EH (cell line): Measurements from ENCODE around the gene SSX4.
"Not testable (repeated sequence)": the region's sequence is repeated elsewhere in the genome, so short reads cannot be mapped to it uniquely, and the experiment has no call there.

Source experiments
- DNase-seq: peaks from one replicate; pipeline ENCODE4 v3.0.0-alpha.2; 2015; ENCODE audit warnings: low read depth

The SSX4 gene, protein sequence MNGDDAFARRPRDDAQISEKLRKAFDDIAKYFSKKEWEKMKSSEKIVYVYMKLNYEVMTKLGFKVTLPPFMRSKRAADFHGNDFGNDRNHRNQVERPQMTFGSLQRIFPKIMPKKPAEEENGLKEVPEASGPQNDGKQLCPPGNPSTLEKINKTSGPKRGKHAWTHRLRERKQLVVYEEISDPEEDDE

DNA sequence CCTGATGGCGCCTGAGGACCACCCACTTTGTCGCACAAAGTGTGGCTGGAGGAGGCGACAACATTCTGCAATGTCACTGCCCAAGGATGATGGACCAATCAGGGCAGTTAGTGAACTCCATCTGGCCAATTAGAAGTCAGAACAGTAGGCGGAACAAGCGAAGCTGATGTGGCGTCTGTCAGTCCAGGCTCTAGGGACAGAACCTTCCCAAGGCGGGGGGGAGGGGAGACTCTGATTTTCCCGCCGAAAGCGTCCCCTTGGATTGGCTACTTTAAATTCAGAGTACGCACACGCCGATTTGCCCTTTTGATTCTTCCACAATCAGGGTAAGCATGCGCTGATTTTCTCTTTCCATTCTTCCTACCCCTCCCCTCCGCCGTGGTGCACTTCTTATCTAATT, at the start of gene SSX4:
TSS of gene SSX4 (plus strand) at position 301 of the 400 bp plus-strand sequence. CDS start 515 bp downstream, outside the sequence.
- not testable (repeated sequence) for DNase-seq

DNA sequence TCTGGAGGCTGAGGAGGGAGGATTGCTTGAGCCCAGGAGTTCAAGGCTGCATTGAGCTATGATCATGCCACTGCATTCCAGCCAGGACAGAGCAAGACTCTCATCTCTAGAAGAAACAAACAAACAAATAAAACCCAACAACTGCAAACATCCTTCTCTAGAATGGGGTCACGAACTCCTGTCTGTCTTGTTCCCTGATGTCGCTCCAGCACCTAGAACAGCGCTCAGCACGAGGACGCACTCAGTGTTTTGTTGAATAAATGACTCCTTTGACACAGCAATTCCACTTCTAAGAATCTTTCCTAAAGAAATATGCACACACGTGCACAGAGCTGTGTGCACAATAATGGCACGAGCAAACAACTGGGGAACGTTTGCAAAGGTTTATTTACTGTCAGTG, 37.3 kb upstream of the SSX4 start:
- DNase-seq = not testable (repeated sequence)

DNA sequence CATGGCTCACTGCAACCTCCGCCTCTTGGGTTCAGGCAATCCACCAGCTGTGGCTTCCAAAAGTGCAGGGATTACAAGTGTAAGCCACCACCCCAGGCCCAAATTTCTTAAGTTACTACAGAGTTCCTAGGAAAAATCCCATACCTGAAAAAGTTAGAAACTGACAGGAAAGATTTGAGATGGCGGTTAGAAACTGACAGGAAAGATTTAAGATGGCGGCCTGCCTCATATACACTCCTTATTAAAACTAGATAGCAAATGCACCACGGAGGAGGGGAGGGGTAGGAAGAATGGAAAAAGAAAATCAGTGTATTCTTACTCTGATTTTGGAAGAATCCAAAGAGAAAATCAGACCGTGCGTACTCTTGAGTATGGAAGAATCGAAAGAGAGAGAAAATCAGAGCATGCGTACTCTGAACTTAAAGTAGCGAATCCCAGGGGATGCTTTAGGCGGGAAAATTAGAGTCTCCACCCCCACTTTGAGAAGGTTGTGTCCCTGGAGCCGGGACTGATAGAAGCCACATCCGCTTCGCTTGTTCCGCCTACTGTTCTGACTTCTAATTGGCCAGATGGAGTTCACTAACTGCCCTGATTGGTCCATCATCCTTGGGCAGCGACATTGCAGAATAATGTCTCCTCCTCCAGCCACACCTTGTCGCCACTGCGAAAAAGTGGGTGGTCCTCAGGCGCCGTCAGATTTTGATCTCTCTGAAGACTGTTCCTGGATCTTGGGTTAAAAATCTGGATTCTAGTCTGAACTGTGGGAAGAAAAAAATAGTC, 26.8 kb upstream of the SSX4 start, which contains the start of gene SSX3:
TSS of gene SSX3 (minus strand) at position 389 of the 780 bp plus-strand sequence. CDS start 1,454 bp downstream, outside the sequence.
- not testable (repeated sequence) for DNase-seq

DNA sequence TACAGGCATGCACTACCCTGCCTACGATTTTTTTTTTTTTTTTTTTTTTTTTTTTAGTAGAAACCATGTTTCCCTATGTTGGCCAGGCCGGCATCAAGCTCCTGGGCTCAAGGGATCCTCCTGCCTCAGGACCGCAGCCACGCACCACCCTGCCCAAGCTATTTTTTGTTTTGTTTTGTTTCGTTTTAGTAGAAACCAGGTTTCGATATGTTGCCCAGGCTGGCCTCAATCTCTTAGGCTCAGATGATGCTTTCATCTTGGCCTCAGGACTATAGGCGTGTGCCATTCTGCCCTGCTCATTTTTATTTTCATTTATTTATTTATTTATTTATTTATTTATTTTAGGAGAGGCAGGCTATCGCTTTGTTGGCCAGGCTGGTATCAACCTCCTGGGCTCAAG, 25.7 kb upstream of the SSX4 start:
- DNase-seq = no peak

DNA sequence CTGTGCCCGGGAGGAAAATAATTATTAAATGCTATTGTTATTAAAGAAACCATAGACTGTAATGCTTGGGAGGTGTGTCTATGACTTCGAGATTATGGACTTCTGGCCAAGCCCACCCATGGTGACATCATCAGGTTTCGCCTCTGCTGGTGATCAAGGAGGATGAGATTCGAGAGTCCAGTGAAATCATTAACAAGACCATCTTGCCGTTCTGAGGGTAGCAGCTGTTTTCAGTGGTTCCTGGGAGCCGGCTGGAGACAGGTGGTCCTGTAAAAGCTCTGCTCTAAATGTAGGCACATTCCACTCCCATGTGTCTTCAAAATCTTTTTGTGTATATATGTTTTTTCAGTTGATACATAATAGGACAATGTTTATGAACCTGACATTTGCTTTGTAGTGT, 24.1 kb upstream of the SSX4 start:
- DNase-seq = not testable (repeated sequence)

DNA sequence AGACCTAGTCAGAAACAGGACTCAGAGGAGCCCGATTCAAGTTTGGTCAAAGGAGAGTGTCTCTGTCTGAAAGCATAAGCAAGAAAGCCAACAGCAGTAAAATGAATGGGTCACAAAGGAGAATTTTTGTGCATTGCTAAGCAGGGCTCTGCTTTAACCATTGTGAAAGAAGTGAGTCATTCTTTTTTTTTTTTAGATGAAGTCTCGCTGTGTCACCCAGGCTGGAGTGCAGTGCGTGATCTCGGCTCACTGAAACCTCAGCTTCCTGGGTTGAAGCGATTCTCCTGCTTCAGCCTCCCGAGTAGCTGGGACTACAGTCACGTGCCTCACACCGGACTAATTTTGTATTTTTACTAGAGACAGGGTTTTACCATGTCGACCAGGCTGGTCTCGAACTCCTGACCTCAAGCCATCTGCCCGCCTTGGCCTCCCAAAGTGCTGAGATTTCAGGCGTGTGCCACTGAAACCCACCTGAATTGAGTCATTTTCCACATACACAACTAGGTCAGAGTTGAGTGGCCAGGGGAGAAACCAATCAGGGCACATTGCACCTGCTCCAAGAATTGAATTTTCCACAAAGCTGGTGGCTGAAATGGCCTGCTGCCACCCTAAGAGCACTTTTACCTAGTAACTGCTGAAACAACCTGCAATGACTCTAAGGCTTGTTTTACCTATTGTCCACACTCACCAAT, 15.5 kb upstream of the SSX4 start:
- DNase-seq = not testable (repeated sequence)

DNA sequence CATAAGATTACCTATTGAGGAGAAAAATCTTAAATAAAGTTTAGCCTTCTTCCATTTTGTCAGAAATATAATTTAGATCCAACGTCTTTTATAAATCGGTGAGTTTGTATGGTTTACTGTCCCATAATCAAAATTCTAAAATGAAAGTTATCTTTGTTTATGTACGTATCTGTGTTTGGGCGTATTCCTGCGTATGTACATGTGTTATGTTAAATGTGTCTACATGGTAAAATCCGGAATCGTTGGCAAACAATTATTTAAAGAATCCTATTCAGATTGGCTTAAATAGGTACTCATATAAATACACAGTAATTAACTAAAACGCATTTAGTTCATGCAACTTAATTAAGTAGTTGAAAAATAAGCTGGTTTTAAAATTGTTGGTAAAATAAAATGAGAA, 12.9 kb upstream of the SSX4 start:
- DNase-seq = not testable (repeated sequence)

DNA sequence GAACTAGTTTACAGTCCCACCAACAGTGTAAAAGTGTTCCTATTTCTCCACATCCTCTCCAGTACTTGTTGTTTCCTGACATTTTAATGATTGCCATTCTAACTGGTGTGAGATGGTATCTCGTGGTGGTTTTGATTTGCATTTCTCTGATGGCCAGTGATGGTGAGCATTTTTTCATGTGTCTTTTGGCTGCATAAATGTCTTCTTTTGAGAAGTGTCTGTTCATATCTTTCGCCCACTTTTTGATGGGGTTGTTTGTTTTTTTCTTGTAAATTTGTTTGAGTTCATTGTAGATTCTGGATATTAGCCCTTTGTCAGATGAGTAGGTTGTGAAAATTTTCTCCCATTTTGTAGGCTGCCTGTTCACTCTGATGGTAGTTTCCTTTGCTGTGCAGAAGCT, 13.6 kb downstream of the SSX4 start:
- DNase-seq = not testable (repeated sequence)

DNA sequence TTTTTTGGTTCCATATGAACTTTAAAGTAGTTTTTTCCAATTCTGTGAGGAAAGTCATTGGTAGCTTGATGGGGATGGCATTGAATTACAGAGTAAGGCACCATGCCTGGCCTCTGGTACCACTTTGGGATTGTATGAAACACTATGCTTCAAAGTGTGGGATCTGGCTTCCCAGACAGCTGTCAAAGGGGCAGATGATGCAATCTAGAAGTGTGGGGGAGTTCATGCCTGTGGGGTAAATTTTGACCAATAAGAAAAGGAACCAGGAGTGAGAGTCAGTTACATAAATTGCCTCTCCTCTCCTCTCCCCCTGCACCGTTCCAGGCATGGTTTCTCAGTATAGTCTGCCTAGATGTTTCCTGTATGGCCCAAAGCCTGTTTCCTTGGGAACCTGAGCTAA, 14.5 kb downstream of the SSX4 start:
- DNase-seq = not testable (repeated sequence)

DNA sequence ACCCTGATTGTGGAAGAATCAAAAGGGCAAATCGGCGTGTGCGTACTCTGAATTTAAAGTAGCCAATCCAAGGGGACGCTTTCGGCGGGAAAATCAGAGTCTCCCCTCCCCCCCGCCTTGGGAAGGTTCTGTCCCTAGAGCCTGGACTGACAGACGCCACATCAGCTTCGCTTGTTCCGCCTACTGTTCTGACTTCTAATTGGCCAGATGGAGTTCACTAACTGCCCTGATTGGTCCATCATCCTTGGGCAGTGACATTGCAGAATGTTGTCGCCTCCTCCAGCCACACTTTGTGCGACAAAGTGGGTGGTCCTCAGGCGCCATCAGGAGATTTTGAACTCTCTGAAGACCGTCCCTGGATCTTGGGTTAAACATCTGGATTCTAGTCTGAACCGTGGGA, 28.5 kb downstream of the SSX4 start, which contains the start of gene SSX4B:
TSS of gene SSX4B (minus strand) at position 101 of the 400 bp plus-strand sequence. CDS start 588 bp downstream, outside the sequence.
- DNase-seq = not testable (repeated sequence)

DNA sequence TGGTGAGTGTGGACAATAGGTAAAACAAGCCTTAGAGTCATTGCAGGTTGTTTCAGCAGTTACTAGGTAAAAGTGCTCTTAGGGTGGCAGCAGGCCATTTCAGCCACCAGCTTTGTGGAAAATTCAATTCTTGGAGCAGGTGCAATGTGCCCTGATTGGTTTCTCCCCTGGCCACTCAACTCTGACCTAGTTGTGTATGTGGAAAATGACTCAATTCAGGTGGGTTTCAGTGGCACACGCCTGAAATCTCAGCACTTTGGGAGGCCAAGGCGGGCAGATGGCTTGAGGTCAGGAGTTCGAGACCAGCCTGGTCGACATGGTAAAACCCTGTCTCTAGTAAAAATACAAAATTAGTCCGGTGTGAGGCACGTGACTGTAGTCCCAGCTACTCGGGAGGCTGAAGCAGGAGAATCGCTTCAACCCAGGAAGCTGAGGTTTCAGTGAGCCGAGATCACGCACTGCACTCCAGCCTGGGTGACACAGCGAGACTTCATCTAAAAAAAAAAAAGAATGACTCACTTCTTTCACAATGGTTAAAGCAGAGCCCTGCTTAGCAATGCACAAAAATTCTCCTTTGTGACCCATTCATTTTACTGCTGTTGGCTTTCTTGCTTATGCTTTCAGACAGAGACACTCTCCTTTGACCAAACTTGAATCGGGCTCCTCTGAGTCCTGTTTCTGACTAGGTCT, 43.8 kb downstream of the SSX4 start:
- DNase-seq = not testable (repeated sequence)

DNA sequence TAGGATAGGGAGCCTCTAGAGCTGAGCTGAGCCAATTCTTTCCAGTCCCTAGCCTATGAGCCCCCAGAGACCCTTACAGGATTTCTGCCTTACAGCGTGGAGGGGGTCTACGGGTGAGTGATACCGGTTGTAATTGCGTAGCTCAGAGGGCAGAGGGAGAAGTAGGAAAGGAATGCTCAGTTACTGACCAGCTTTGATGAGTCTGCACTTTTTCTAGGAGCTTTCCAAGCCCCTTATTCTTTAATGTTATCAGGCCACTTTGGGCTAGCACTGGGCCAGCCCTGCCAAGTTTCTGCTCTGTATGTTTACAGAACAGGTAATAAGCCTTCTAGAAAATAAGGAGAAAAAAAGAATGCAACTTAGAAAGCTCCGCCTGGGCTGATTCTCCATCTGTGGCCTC, 46.3 kb downstream of the SSX4 start:
- DNase-seq = not testable (repeated sequence)

DNA sequence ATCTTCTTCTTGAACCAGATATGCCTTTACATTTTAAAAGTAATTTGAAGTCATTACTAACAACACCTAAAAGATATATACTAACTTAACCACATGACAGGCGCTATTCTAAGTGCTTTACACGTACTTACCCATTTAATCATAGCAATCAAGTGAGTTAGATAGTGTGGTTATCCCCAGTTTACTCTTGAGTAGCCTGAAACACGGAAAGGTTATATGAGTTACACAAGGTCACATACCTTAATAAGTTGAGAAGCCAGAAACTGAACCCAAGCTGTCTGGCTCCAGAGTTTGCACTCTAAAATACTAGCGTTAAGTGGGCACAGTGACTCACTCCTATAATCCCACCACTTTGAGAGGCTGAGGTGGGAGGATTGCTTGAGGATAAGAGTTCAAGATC, 46.8 kb downstream of the SSX4 start:
- peak; percentile 4 for DNase-seq

DNA sequence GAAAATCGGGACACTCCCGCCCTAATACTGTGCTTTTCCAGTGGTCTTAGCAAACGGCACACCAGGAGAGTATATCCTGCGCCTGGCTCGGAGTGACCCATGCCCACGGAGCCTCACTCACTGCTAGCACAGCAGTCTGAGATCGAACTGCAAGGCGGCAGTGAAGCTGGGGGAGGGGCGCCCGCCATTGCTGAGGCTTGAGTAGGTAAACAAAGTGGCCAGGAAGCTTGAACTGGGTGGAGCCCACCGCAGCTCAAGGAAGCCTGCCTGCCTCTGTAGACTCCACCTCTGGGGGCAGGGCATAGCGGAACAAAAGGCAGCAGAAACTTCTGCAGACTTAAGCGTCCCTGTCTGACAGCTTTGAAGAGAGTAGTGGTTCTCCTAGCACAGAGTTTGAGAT, 50.4 kb downstream of the SSX4 start:
- not testable (repeated sequence) for DNase-seq
